ENCODE results near the gene BTN2A1. TPM values are rescaled to one million over a fixed set of nuclear protein-coding genes. Genes with fewer than 3 reads are reported as not detected.

BTN2A1 gene
- total and polyA plus RNA-seq, 9 of the 15 experiments (the other 6 are each of a cell fraction or from before 2014, with no cell fraction given): 6.7 to 22.1 (median 16.4) TPM

DNA sequence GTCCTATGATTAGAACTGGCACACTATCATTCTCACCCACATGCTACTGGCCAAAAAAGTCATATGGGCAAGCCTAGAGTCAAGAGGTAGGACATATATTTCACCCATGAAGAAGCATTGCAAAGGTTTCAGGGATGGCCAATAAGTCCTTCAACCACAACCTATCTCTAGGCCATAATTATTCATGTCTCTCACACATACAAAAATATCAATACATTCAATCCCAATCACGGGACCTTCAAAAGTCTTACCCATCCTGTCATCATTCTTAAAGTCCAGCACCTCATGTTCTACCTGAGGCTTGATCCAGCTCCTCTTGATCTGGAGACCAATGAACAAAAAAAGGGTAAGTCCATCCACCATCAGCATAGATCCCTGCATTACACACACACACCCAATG, 29.7 kb downstream of the BTN2A1 start (continued):
- TF ChIP-seq ZNF609 (CRISPR knock-in tag; IDR thresholded peaks at IDR 0.05; ENCODE audit: borderline replicate concordance) (no peak), ZNF445 (CRISPR knock-in tag; IDR thresholded peaks at IDR 0.05; ENCODE audit: low read depth) (no peak), ILK (tag; IDR thresholded peaks at IDR 0.05; ENCODE audit: borderline replicate concordance, low read depth) (no peak)
- TF ChIP-seq, protein P1, sequence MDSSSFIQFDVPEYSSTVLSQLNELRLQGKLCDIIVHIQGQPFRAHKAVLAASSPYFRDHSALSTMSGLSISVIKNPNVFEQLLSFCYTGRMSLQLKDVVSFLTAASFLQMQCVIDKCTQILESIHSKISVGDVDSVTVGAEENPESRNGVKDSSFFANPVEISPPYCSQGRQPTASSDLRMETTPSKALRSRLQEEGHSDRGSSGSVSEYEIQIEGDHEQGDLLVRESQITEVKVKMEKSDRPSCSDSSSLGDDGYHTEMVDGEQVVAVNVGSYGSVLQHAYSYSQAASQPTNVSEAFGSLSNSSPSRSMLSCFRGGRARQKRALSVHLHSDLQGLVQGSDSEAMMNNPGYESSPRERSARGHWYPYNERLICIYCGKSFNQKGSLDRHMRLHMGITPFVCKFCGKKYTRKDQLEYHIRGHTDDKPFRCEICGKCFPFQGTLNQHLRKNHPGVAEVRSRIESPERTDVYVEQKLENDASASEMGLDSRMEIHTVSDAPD (CRISPR knock-in tag; IDR thresholded peaks at IDR 0.05): no peak
- TF ChIP-seq, protein P2, sequence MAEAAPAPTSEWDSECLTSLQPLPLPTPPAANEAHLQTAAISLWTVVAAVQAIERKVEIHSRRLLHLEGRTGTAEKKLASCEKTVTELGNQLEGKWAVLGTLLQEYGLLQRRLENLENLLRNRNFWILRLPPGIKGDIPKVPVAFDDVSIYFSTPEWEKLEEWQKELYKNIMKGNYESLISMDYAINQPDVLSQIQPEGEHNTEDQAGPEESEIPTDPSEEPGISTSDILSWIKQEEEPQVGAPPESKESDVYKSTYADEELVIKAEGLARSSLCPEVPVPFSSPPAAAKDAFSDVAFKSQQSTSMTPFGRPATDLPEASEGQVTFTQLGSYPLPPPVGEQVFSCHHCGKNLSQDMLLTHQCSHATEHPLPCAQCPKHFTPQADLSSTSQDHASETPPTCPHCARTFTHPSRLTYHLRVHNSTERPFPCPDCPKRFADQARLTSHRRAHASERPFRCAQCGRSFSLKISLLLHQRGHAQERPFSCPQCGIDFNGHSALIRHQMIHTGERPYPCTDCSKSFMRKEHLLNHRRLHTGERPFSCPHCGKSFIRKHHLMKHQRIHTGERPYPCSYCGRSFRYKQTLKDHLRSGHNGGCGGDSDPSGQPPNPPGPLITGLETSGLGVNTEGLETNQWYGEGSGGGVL (CRISPR knock-in tag; IDR thresholded peaks at IDR 0.05): no peak
